HG02588 (cell line): ENCODE data around the gene CD9.
A peak's percentile ranks its signal among the peaks of the same experiment; 100 is the strongest.

Source experiments
- ATAC-seq: cut with Tn5 transposase; IDR thresholded peaks from one replicate; pipeline ENCODE4 v1.9.1; 2021; ENCODE audit warnings: mild to moderate bottlenecking, moderate library complexity; ENCODE audit not compliant: unreplicated experiment

CD9 gene

DNA sequence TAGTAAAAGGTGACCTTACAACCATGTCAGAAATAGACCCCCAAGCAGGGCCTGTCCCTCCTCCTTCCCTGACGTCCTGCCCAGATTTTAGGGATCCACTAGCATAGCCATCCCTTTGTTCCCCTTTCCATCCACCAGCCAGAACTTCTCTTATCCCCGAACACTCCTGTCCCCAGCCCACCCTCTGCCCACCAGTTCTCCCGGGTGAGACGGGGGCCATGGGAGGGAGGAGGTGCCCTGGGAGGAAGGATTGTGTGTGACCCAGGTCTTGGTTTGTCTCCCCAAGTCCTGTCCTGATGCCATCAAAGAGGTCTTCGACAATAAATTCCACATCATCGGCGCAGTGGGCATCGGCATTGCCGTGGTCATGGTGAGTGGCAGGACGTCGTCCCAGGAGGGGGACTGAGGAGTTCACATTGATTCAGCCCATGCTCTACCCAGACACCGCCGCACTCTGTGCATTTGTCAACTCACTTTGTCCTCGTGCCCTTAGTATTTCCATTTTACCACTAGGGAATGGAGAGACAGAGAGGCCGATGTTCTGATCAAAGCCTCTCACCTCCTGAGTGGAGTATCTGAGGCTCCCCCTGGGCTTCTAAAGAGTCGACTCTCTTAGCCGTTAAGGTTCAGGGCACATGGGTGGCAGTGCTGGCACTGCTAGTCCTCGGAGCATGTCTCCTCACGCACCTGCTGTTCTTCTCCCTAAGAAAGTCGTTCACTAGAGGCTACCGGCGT lies 35.9 kb downstream of the CD9 start:
- ATAC-seq, result no peak

DNA sequence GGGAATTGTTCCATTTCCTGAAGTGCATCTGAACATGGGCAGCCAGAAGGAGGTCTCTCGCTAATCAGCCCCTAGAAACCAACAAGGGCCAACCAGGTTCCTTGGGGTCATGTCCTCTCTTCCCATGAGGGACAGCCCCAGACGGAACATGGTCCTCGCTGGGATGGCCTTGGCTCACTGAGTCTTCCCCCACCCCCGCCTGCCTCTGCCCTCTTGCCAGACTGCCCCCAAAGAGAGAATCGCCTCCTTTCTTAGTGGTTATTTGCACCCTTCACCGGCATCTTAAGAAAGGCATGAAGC lies 36.4 kb downstream of the CD9 start:
- no peak for ATAC-seq

DNA sequence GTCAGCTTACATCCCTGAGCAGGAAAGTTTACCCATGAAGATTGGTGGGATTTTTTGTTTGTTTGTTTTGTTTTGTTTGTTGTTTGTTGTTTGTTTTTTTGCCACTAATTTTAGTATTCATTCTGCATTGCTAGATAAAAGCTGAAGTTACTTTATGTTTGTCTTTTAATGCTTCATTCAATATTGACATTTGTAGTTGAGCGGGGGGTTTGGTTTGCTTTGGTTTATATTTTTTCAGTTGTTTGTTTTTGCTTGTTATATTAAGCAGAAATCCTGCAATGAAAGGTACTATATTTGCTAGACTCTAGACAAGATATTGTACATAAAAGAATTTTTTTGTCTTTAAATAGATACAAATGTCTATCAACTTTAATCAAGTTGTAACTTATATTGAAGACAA lies 37.6 kb downstream of the CD9 start:
- ATAC-seq, result no peak

DNA sequence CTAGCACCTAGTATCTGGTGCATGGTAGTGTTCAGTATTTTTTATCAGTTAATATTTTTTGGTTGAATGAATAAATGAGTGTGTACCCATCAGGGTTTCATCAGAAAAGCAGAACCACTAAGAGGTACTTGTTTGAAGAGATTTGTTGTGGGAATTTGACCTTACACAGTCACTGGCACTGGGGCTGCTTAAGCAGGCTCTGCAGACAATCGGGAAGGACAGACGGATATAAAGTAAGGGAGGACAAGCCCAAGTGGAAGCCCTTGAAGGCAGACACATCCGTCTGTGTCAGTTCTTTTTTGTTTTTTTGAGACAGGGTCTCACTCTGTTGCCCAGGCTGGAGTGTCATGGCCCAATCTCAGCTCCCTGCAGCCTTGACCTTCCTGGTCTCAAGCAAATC lies 38.7 kb downstream of the CD9 start:
- ATAC-seq, result no peak

DNA sequence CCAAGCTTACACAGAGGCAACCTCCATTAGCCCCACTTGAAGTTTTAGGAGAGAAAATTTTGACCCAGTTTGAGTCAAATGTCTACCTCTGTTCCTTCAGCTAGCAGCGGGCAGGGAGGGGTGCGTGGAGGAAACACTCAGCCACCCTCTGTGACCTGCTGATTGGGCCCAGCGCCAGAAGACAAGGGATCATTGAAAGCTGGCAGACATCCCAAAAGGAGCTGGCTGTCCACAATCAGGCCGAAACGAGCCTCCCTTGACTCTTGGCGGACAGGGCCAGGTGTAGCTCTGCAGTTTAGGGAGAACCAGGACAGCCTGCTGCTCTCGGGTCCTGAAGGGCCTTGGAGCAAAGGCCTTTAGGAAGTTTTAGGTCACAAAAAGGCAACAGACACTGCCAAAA lies 41.3 kb downstream of the CD9 start:
- no peak for ATAC-seq

DNA sequence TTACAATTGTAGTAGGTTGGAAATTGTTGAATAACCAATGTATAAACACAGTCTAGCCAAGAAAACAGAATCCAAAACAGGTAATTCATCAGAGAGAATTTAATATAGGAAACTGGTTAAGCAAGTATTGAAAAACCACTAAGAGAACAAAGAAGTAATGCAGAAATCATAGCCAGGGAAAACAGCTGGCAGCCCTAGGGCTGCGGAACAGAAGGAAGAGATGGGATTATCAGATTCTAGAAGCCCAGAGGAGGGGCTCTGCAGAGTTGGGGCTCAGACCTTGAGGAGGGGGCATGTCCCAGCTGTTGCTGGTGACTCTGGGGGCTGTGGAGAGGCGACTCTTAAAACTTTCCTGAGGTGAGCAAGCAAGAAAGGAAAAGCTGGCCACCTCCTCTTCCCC lies 49.4 kb downstream of the CD9 start:
- ATAC-seq, result no peak

DNA sequence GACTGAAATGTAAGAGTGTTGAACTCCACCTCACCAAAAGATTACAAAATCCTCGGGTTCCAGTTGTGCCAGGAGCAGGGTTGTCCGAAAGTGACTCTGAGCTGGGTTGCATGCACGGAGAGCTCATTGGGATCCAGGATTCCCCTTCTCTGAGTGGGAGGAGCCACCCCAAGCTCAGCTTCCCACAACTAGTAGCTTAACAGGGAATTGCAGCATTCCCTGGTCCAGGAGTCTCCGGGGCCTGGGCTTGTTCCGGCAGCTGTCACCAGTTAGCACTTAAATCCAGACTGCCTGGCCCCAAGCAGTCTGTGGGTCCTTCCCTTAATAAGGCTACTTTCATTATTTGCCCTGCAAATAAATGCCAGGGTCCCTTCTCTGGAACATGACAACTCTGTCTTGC lies 50.1 kb downstream of the CD9 start:
- no peak for ATAC-seq

DNA sequence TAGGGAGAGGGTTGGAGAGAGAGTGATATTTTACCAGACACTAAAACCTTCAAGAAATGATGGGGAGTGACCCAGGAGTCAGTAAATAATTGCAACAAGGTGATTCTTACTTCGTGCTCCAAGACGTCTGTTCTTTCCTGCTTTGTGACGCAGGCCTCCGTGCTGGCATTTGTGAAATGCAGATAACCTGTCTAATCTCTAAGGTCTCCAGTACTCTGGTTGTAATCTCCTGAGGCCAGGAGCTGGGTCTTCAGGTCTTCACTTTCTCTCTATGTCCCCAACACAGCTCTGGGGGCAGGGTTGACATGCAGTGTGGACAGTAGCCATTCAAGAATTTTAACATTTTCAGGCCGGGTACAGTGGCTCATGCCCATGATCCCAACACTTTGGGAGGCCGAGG lies 53.1 kb downstream of the CD9 start:
- no peak for ATAC-seq

DNA sequence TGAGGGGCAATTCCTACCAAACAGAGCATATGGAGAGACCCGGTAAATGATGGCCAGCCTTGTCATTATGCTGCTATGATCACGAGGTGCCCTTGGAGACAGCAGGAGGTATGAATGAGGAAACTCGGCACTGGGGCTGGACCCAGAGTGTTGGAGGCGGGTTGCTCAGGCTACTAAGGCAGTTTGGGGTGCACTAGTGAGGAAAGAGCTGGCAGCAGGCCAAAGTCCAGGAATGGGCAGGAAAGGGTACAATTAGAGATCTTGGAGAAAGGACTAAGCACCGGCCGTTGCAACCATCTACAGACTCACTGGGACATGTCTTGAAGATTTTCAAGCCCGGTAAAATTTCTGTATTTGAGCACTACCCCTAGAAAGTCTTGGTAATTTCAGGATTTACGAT lies 54.3 kb downstream of the CD9 start:
- ATAC-seq, result no peak

DNA sequence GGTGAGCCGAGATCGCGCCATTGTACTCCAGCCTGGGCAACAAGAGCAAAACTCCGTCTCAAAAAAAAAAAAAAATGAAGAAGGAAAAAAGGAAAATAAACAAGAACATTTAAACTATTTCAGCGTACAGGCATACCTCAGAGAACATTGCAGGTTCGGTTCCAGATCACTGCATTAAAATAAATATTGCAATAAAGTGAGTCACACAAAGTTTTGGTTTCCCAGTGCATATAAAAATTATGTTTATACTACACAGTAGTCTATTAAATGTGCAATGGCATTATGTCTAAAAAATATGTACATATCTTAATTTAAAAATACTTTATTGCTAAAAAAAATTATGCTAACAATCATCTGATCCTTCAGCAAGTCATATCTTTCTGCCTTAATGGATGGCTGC lies 56.8 kb downstream of the CD9 start:
- no peak for ATAC-seq

DNA sequence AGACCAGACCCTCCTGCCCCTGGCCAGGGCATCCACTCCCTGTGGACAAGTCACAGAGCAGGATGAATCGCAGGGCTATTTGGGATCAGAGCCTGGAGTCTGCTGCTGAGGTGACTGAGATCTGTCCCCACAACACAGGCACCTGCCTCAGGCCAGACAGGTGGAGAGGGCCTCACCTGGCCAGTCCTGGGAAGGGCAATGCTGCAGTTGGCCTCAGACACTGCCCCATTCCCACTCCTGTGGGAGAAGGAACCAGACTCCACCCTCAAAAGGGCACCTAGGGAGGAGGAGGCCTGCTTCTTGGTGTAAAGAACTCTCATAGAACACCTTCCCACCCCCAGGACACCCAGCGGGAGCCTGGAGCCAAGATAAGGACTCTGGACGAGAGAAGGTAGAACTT lies 62.0 kb downstream of the CD9 start:
- ATAC-seq, result no peak

DNA sequence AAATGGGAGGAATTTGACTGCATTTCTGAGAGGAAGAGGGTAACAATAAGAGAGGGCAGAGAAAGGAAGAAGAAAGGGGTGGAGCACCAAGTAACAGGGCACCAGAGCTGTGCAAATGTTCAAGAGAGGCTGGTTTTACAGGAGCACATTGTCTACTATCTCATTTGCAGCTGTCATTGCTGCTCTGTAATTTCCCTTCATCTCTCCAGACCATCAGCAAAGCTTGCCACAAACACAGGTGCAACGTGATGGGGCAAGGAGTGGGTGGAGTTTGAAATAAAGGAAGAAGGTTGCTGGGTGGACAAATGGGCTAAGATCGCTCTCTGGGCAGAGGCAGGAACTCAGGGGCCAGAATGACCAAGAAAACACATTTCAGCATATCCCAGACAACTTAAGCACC lies 62.4 kb downstream of the CD9 start:
- no peak for ATAC-seq

DNA sequence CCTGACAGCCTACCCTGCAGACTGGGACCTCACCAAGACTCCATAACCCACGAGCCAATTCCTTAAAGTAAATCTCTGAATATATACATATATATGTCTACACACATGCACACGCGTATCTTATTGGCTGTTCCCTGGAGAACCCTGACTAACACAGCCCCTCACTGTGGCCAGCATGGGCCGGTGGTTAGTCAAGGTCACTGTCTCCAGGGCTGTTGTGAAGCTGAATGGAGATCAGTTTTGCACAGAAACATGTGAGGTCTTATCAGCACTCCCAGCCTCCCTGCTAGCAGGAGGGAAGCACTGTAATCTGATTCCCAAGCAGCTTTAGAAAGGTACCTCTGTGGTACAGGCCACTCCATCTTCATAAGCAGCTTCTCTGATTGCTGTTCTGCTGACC lies 63.7 kb downstream of the CD9 start:
- no peak for ATAC-seq

DNA sequence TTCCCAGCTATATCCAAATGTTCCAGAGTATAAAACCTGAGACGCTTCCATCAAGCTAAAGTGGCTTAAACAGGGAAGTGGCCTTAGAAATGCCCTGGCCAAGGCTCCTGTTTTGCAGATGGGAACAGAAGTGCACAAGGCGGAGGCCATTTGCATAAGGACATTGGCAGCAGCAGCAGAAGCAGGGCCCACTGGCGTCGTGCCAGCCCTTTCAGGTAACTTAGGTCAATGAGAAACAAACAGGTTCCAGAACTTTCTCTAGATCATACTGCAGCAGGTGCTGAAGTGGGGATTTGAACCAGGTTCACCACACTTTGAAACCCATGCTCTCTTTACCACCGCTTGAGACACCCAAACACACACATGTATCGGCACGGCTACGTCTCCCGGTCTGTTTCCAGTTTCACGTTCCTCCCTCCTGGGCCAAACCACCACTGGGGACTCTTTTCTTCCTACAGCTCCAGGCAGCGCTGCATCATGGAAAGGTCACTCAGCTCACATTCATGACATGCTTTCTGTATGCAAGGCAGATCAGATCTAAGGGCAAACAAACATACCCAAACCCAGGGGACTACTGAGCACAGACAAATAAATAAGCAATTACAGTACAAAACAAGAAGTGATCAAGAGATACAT lies 64.3 kb downstream of the CD9 start:
- ATAC-seq, result no peak

DNA sequence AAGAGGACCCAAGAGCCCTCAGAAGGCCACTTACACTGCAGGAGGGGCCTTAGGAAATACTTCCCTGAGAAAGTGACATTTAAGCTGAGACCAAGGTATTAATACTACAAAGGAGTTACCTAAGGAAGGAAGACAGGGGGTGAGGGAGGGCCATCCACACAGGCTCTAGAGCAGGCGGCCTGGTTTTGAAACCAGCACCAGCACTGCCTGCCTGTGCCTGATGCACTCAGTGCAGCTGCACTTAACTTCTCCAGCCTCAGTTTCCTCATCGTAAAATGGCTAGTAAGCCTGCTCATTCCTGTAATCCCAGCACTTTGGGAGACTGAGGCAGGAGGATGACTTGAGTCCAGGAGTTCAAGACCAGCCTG lies 64.8 kb downstream of the CD9 start:
- ATAC-seq, result no peak

DNA sequence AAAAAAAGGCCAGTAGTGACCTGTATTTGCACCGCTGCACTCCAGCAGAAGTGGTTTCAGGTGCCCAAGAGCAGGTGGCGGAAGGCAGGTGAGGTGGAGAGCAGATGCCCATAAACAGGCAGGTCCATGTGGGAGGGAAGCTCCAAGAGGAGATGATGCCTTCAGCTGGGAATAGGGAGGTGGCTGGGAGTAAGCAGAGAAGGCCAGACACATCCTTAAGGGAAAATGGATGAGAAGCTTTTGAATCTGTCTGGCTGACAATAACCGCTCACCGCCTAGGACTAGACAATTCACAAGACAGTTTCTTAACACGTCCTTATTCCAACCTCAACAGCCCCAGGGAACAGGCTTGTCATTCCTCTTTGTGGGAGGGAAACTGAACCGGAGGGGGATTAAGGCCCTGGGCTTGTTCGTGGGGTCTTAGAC lies 66.4 kb downstream of the CD9 start:
- ATAC-seq, result no peak

DNA sequence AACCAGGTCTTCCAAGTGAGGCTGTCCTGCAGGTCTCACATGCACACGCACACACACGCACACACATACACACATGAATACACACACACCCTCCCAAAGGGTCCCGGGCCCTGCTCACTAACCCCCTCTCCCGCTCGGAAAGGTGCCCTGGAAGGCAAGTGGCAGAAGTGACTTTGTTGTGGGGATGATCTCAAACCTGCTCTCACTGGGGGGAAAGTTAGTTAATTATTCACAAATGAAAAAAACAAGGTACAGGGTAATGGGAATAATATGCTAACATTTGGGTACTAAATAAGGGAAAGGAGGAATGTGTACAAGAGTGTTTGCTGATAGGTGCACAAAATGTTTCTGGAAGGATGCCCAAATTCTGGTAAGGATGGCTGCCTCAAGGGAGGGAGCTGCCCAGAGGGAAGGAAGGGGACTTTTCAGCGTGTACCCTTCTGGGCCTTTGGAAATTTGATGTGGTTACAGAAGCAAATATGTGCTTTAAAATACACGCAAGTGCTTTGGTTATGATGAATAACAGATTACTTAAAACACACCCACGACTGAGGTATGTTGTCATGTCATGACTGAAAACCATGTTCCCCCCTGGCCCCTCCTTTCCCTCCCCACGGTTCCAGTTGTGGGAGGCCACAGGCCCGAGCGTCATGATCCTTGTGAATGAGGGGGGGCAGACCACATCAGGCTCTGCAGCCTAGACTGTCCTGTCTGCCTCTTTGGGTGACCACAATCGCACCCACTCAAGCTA lies 66.9 kb downstream of the CD9 start:
- peak; percentile 51 for ATAC-seq

DNA sequence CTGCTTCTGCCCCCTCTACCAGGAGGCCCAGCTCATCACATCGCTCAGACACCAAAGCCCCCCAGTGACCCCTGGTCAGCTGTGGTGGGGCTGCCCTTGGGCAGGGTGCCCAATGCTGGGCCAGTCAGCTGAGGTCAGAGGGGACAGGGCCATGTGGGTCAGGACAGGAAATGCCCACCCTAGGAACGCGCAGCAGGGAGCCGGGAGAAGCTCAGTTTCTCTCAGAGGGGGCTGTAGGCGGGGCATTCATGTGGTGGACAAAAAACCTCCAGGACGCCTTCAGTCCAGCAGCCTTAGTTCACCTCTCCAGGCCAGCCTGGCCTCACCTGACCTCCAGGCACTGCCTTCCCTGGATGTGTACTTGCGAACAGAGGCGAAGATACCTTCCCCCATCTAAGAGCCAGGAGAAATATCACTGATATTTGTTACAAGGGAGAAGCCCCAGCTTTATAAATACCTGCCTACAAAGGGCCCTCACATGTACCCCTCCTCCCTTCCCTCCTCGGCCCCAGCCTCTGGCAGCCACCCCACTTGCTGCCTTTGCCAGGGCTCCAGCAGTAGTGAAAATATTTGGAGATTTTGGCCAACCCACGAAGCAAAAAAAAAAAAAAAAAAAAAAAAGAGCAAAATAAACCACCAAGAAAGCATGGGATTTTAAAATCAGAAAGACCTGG lies 68.4 kb downstream of the CD9 start:
- ATAC-seq, result no peak

DNA sequence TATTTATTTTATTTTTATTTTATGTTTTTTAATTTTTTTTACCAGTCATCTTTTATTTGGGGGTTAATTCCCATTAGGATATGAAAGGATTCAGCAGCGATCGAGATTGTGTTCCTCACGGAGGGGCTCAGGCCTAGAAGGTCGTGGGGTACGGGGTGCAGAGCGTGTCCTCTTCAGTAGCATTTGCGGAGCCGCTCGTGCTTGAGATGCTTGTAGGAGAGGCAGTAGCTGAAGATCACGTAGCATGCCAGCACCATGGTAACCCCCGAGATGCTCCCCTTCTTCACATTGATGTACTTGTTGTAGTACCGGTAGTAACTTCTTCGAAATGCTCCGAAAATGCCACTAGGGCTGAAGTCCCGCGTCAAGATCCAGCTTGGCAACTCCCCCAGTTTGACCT lies 69.8 kb downstream of the CD9 start:
- no peak for ATAC-seq

DNA sequence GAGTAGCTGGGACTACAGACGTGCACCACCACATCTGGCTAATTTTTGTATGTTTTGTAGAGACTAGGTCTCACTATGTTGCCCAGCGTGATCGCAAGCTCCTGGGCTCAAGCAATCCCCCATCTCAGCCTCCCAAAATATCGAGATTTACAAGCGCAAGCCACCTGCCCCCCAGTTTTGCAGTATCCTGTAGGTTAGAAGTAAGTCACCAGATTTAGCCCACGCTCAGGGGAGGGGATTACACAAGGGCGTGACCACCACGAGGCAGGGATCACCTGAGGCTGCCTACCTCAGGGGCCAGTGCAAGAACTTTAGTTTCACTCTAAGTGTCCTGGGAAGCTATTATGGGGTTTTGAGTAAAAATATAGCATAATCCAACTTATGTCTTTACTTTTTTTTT lies 71.1 kb downstream of the CD9 start:
- ATAC-seq, result no peak

DNA sequence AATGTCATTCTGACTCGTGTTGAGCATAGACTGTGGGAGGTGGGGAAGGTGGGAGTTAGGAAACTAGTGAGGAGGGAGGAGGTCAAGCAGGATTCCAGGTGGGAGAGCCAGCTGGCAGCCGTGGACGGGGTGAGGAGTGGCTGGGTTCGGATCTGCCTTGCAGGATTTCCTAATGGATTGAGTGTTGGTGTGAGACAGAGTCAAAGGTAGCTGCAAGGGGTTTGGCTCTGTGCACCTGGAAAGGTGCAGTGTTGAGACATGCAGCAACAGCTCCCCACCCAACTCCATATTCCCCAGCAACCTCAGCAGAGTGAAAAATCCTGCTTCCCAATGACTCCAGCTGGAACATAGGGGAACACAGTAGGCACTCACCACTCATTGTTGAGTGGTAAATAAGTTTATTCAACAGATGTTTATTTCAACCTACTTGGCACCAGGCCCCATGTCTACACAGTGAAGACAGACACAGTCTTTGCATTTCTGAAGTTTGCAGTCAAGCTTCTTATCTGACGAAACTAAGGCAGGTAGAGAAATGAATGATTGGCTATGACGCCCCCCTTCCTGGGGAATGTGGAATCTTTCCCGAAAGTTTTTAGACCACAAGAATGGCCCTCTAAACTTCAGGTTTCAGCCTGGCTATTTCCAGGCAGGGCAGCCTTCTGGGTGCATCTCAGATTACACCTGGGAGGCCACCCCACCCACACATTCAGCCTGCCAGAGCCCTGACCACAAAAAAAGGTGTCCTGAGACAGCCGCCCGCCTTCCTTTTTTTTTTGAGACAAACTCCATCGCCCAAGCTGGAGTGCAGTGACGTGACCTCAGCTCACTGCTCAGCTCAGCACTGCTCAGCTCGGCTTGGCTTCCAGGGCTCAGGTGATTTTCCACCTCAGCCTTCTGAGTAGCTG lies 72.4 kb downstream of the CD9 start:
- ATAC-seq, result peak; percentile 58
